A549 treated with RU486 at 1 μM for 4 hours (cell line): ENCODE data around the gene SPATA31D3. TPM values are rescaled to one million over a fixed set of nuclear protein-coding genes. Genes with fewer than 3 reads are reported as not detected.

Experiments
- total RNA-seq: library from RNA; stranded (reverse); fragments of 200-300 nt; extraction: Qiagen RNA extraction; gene quantifications from 5 replicates; pipeline ENCODE4 v1.2.3, GENCODE V29; 2022; ENCODE audit warnings: low read depth

The SPATA31D3 gene
- not detected in 5 replicates for total RNA-seq

GRCh38 chr9:81943393-81943792 lies at the start of gene SPATA31D3:
Gene SPATA31D3, plus strand, starts transcription at chr9:81943500. Its CDS starts 86 bp downstream, at chr9:81943586.

GRCh38 chr9:81928305-81928704 lies 15.0 kb upstream of the SPATA31D3 start, which contains the start of gene SPATA31D4:
Gene SPATA31D4, plus strand, starts transcription at chr9:81928428. Its CDS starts 86 bp downstream, at chr9:81928514.

GRCh38 chr9:81988472-81988871 lies 45.2 kb downstream of the SPATA31D3 start, which contains the start of gene SPATA31D1:
Gene SPATA31D1, plus strand, starts transcription at chr9:81988772. Its CDS starts 47 bp downstream, at chr9:81988819.

Other genes with a start within 250 kb of the SPATA31D3 start
- gene SPATA31D4, start 15.1 kb upstream of the SPATA31D3 start, total RNA-seq: not detected in 5 replicates
- not detected in 5 replicates for gene SPATA31D1, start 45.3 kb downstream of the SPATA31D3 start, total RNA-seq